ENCODE measurements around the gene TRAPPC10.

- TF ChIP-seq CTCF (IDR thresholded peaks at IDR 0.05; ENCODE audit: insufficient read depth, low read length) (no peak), REST (IDR thresholded peaks at IDR 0.05; ENCODE audit: insufficient replicate concordance, low read depth) (no peak), SPI1 (IDR thresholded peaks at IDR 0.05; ENCODE audit: borderline replicate concordance, low read depth) (no peak)
These were observed 44.9 kb downstream of the TRAPPC10 start for GRCh38 chr21:44057055-44057454.
